Thyroid gland (tissue), 4 donors: ENCODE data around the gene PDZRN3. TPM values are rescaled to one million over a fixed set of nuclear protein-coding genes. Genes with fewer than 3 reads are reported as not detected.

Experiments
- DNase-seq, 2 donors: peaks; one replicate each; pipeline ENCODE4 v3.0.0-alpha.2; 2019
- H3K27ac ChIP-seq, 3 donors: fragments of 200-600 bp; sonication (generic); 1 replicate in 2 of 3; 2 replicates in 1 of 3; pipeline ENCODE4 v1.5.1; 2016 to 2019; ENCODE audit warnings: mild to moderate bottlenecking in 1 of 3, moderate library complexity in 1 of 3
- H3K27me3 ChIP-seq: fragments of 200-600 bp; sonication (generic); one replicate; pipeline ENCODE4 v1.5.1; 2019
- H3K36me3 ChIP-seq, 2 donors: fragments of 200-600 bp; sonication (generic); one replicate each; pipeline ENCODE4 v1.5.1; 2016 to 2019
- H3K4me1 ChIP-seq, 2 donors: fragments of 200-600 bp; sonication (generic); one replicate each; pipeline ENCODE4 v1.5.1; 2017 to 2019
- H3K4me3 ChIP-seq, 3 donors: fragments of 200-600 bp; sonication (generic); replicated peaks in 1 of 3; 1 replicate in 2 of 3; 2 replicates in 1 of 3; pipeline ENCODE4 v1.5.1; 2016; ENCODE audit warnings: mild to moderate bottlenecking in 1 of 3
- H3K9me3 ChIP-seq: fragments of 200-600 bp; sonication (generic); one replicate; pipeline ENCODE4 v1.5.1; 2017
- POLR2A ChIP-seq, 2 donors: fragments of 450-650 bp; IDR thresholded peaks; one replicate each; pipeline ENCODE4 v1.6.1; 2017; ENCODE audit warnings: antibody characterized with exemption in 2 of 2, mild to moderate bottlenecking in 2 of 2, moderate library complexity in 1 of 2
- WGBS, 2 donors: methylation state at CpG; one replicate each; pipeline ENCODE4 v1.1.5; 2017; 5-methylcytosine and 5-hydroxymethylcytosine counted together
- intact Hi-C: fragments of 100-400 bp; cut with DNase I; formaldehyde crosslinking; loops from one replicate; pipeline ENCODE4 v1.15.1; 2023
- total RNA-seq, 4 donors: library from RNA; depleted of rRNA; stranded (reverse); fragments of >200 nt; gene quantifications; one replicate each; pipeline ENCODE4 v1.2.3, GENCODE V29; 2016
- TF ChIP-seq, protein P1 (sequence below), 6 experiments: fragments of 200-600 bp in 3 of 6; fragments of 450-650 bp in 3 of 6; sonication (generic) in 3 of 6; IDR thresholded peaks; one replicate each; pipeline ENCODE4 v1.5.1; 2016 to 2019; ENCODE audit warnings: antibody characterized with exemption in 6 of 6, mild to moderate bottlenecking in 2 of 6, inconsistent platforms in 1 of 6, moderate library complexity in 1 of 6

PDZRN3 gene
- 1 to 10 TPM; 4.4 to 8.3 (median 6.0) TPM for total RNA-seq

GRCh38 chr3:73624821-73625665 lies at the start of gene PDZRN3:
PDZRN3 (minus strand) TSS chr3:73624941.
- no peaks in the 10 kb centered on the region for H3K27me3 ChIP-seq
- 3 to 4% methylated on average over 22 to 52 of the region's 55 CpGs for WGBS, 2 donors
- peak within 1 kb of the TSS in 1 of 3 donors; percentile 49 for H3K27ac ChIP-seq
- peak; percentile 10 to 13 for DNase-seq
- peaks cover 0 to 11% of the 10 kb centered on the region in 2 donors for H3K4me1 ChIP-seq
- no peaks in the 10 kb centered on the region for H3K36me3 ChIP-seq
- intact Hi-C loops: no loop called here
- H3K9me3 ChIP-seq: no peaks in the 10 kb centered on the region
- H3K4me3 ChIP-seq: peak within 1 kb of the TSS in 2 of 3 donors; percentile 9 to 38
- TF ChIP-seq POLR2A (IDR thresholded peaks at IDR 0.05): no peak
- TF ChIP-seq, protein P1, sequence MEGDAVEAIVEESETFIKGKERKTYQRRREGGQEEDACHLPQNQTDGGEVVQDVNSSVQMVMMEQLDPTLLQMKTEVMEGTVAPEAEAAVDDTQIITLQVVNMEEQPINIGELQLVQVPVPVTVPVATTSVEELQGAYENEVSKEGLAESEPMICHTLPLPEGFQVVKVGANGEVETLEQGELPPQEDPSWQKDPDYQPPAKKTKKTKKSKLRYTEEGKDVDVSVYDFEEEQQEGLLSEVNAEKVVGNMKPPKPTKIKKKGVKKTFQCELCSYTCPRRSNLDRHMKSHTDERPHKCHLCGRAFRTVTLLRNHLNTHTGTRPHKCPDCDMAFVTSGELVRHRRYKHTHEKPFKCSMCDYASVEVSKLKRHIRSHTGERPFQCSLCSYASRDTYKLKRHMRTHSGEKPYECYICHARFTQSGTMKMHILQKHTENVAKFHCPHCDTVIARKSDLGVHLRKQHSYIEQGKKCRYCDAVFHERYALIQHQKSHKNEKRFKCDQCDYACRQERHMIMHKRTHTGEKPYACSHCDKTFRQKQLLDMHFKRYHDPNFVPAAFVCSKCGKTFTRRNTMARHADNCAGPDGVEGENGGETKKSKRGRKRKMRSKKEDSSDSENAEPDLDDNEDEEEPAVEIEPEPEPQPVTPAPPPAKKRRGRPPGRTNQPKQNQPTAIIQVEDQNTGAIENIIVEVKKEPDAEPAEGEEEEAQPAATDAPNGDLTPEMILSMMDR (IDR thresholded peaks at IDR 0.05): no peak

DNA sequence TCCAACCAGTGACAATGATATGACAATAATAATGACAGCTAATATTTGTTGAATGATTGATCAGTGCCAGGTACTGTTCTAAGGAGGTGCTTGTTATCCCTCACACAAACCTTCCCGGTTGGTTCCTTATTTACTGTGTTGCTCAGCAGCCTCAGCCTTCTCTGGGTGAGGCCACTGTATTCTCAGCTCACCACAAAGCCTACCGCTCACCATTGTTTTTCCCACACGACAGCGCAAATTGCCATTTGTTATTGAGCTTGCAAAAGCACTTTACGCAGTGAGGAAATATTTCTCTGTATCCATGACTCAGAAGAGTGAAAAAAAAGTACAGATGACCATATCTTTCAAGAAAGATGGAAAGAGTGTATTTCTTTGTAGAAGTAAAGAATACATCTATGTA lies 49.5 kb upstream of the PDZRN3 start:
- intact Hi-C loops: no loop called here
- no peak overlapping the region for H3K4me3 ChIP-seq
- no peaks in the 10 kb centered on the region for H3K27me3 ChIP-seq
- no peaks in the 10 kb centered on the region for H3K4me1 ChIP-seq
- TF ChIP-seq, protein P1 (IDR thresholded peaks at IDR 0.05): no peak
- no peak for TF ChIP-seq POLR2A (IDR thresholded peaks at IDR 0.05)
- H3K27ac ChIP-seq: no peak overlapping the region
- H3K9me3 ChIP-seq: no peaks in the 10 kb centered on the region
- H3K36me3 ChIP-seq: no peaks in the 10 kb centered on the region
- WGBS, 2 donors: 79 to 86% methylated on average over 5 of the region's 5 CpGs
- DNase-seq: no peak

GRCh38 chr3:73669260-73669659 lies 44.5 kb upstream of the PDZRN3 start:
- Histone ChIP-seq H3K4me1 (no peaks in the 10 kb centered on the region), H3K27me3 (no peaks in the 10 kb centered on the region), H3K36me3 (no peaks in the 10 kb centered on the region), H3K4me3 (no peak overlapping the region), H3K27ac (no peak overlapping the region), H3K9me3 (no peaks in the 10 kb centered on the region)
- intact Hi-C loops: no loop called here
- TF ChIP-seq, protein P1 (IDR thresholded peaks at IDR 0.05): no peak
- TF ChIP-seq POLR2A (IDR thresholded peaks at IDR 0.05): no peak
- no peak for DNase-seq
- WGBS, 2 donors: 71 to 80% methylated on average over 3 of the region's 3 CpGs

DNA sequence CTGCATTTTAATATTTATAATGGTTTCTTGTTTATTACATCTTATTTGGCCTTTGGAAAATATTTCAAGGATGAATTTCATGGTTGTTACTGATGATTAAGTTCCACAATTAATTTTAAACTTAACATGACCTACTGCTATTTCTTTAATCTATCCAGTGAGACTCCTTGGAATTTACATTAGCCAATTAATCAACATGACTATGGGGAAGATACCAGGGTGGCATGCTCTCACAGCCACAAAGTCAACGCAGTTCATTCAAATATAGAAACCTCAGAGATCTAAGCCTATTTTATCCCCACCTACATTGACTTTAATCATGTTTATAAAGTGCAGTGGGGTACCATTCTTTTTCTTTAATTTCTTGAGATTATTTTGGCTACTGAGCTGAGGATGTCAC lies 43.6 kb upstream of the PDZRN3 start:
- no peak overlapping the region for H3K4me3 ChIP-seq
- H3K36me3 ChIP-seq: no peaks in the 10 kb centered on the region
- no peaks in the 10 kb centered on the region for H3K27me3 ChIP-seq
- H3K4me1 ChIP-seq: no peaks in the 10 kb centered on the region
- DNase-seq: no peak
- no peak for TF ChIP-seq POLR2A (IDR thresholded peaks at IDR 0.05)
- TF ChIP-seq, protein P1 (IDR thresholded peaks at IDR 0.05): no peak
- intact Hi-C loops: no loop called here
- H3K9me3 ChIP-seq: no peaks in the 10 kb centered on the region
- H3K27ac ChIP-seq: no peak overlapping the region
- 82 to 92% methylated on average over 1 of the region's 1 CpG for WGBS, 2 donors

DNA sequence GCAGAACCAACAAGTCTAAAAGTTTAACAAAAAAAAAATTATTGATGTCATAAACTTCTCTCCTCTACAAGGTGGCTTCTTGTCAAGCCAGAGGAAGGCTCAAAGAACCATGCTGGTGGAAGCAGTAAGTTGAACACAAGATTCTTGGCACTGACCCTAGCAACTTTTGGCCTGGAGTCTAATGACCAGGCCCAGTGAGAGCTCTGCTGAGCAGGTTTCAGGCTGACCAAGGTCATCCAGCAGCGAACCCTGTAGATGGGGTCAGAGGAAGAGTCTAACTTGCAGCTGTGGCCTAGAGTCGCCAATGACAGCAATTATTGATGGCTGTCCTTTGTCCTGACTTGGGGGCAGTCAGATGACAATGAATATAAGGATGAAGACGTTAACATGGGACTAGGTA lies 43.1 kb upstream of the PDZRN3 start:
- 59 to 62% methylated on average over 3 of the region's 3 CpGs for WGBS, 2 donors
- H3K27ac ChIP-seq: no peak overlapping the region
- TF ChIP-seq, protein P1 (IDR thresholded peaks at IDR 0.05): no peak
- H3K36me3 ChIP-seq: no peaks in the 10 kb centered on the region
- no peak for DNase-seq
- no peaks in the 10 kb centered on the region for H3K4me1 ChIP-seq
- no peaks in the 10 kb centered on the region for H3K27me3 ChIP-seq
- no peaks in the 10 kb centered on the region for H3K9me3 ChIP-seq
- no peak overlapping the region for H3K4me3 ChIP-seq
- intact Hi-C loops: no loop called here
